ENCODE results near the gene ESPNL. TPM values are rescaled to one million over a fixed set of nuclear protein-coding genes. Genes with fewer than 3 reads are reported as not detected.

Gene ESPNL
- total and polyA plus RNA-seq, 4 donors, result 0.08 to 0.59 (median 0.35) TPM

- H3K4me1 ChIP-seq (ENCODE audit: control insufficient read depth in 4 of 4, insufficient read depth in 4 of 4, low read length in 3 of 4), result peaks cover 0 to 8% (median 2%) of the 10 kb centered on the region in 4 donors
- no peak overlapping the region for H3K9ac ChIP-seq (ENCODE audit: low read depth in 1 of 2, low read length in 2 of 2)
- H3K27me3 ChIP-seq (ENCODE audit: control insufficient read depth in 4 of 4, insufficient read depth in 4 of 4, low read length in 3 of 4), result no peaks in the 10 kb centered on the region
- WGBS, result 79% methylated on average over 56 of the region's 56 CpGs
- no peaks in the 10 kb centered on the region for H3K36me3 ChIP-seq (ENCODE audit: control insufficient read depth in 4 of 4, insufficient read depth in 3 of 4, low read depth in 1 of 4, low read length in 3 of 4)
- no peak overlapping the region for H3K27ac ChIP-seq (ENCODE audit: low read depth in 1 of 2, low read length in 2 of 2)
- DNase-seq (ENCODE audit: low spot score), result peak; percentile 55
- H3K4me3 ChIP-seq (ENCODE audit: low read depth in 1 of 3, low read length in 3 of 3), result no peak overlapping the region
- no peaks in the 10 kb centered on the region for H3K9me3 ChIP-seq (ENCODE audit: control insufficient read depth in 4 of 4, low read length in 3 of 4)
- TF ChIP-seq GABPA (IDR thresholded peaks at IDR 0.05 in 1 of 2, conservative IDR thresholded peaks at IDR 0.05 in 1 of 2) (no peak), NR2F2 (IDR thresholded peaks at IDR 0.05) (no peak), HNF4A (conservative IDR thresholded peaks at IDR 0.05) (no peak), TAF1 (conservative IDR thresholded peaks at IDR 0.05) (no peak), ZBTB33 (IDR thresholded peaks at IDR 0.05) (no peak), JUND (IDR thresholded peaks at IDR 0.05) (no peak), EGR1 (IDR thresholded peaks at IDR 0.05; ENCODE audit: low read depth in 2 of 2) (no peak), FOXA1 (IDR thresholded peaks at IDR 0.05) (no peak), FOXA2 (IDR thresholded peaks at IDR 0.05) (no peak), ATF3 (IDR thresholded peaks at IDR 0.05) (no peak), CTCF (IDR thresholded peaks at IDR 0.05; ENCODE audit: low read depth, low read length, missing input control) (no peak)
Observed at GRCh38 chr2:238139196-238140039, 39.3 kb downstream of the ESPNL start.

GRCh38 chr2:238140040-238140439 lies 39.9 kb downstream of the ESPNL start:
- Histone ChIP-seq H3K9ac (ENCODE audit: low read depth in 1 of 2, low read length in 2 of 2) (no peak overlapping the region), H3K36me3 (ENCODE audit: control insufficient read depth in 4 of 4, insufficient read depth in 3 of 4, low read depth in 1 of 4, low read length in 3 of 4) (no peaks in the 10 kb centered on the region), H3K4me1 (ENCODE audit: control insufficient read depth in 4 of 4, insufficient read depth in 4 of 4, low read length in 3 of 4) (peaks cover 0 to 8% (median 2%) of the 10 kb centered on the region in 4 donors), H3K27me3 (ENCODE audit: control insufficient read depth in 4 of 4, insufficient read depth in 4 of 4, low read length in 3 of 4) (no peaks in the 10 kb centered on the region), H3K27ac (ENCODE audit: low read depth in 1 of 2, low read length in 2 of 2) (no peak overlapping the region), H3K9me3 (ENCODE audit: control insufficient read depth in 4 of 4, low read length in 3 of 4) (no peaks in the 10 kb centered on the region), H3K4me3 (ENCODE audit: low read depth in 1 of 3, low read length in 3 of 3) (no peak overlapping the region)
- WGBS, result 92% methylated on average over 7 of the region's 7 CpGs
- TF ChIP-seq FOXA1 (IDR thresholded peaks at IDR 0.05) (no peak), GABPA (IDR thresholded peaks at IDR 0.05 in 1 of 2, conservative IDR thresholded peaks at IDR 0.05 in 1 of 2) (no peak), JUND (IDR thresholded peaks at IDR 0.05) (no peak), MAX (IDR thresholded peaks at IDR 0.05) (no peak), RAD21 (IDR thresholded peaks at IDR 0.05) (no peak), YY1 (IDR thresholded peaks at IDR 0.05) (no peak), SP1 (IDR thresholded peaks at IDR 0.05) (no peak), CTCF (IDR thresholded peaks at IDR 0.05; ENCODE audit: low read depth, low read length, missing input control) (no peak), NR2F2 (IDR thresholded peaks at IDR 0.05) (no peak), REST (IDR thresholded peaks at IDR 0.05) (no peak), FOXA2 (IDR thresholded peaks at IDR 0.05) (no peak)
- no peak for DNase-seq (ENCODE audit: low spot score)
